ENCODE results near the gene DNMBP.

Gene DNMBP

GRCh38 chr10:99841746-99842145 lies 168.0 kb downstream of the DNMBP start:
- TF ChIP-seq REST (IDR thresholded peaks at IDR 0.05; ENCODE audit: low read depth) (no peak), EGR1 (IDR thresholded peaks at IDR 0.05) (no peak), MAX (IDR thresholded peaks at IDR 0.05) (no peak), ZBTB7A (IDR thresholded peaks at IDR 0.05; ENCODE audit: low read depth) (no peak), CEBPB (IDR thresholded peaks at IDR 0.05) (no peak), TAF1 (IDR thresholded peaks at IDR 0.05; ENCODE audit: low read depth) (no peak), NFIC (IDR thresholded peaks at IDR 0.05) (no peak), YY1 (IDR thresholded peaks at IDR 0.05; ENCODE audit: low read depth) (no peak), TCF12 (IDR thresholded peaks at IDR 0.05; ENCODE audit: low read depth) (no peak), EP300 (IDR thresholded peaks at IDR 0.05; ENCODE audit: borderline replicate concordance) (no peak), RAD21 (IDR thresholded peaks at IDR 0.05; ENCODE audit: low read depth) (no peak), CREB1 (IDR thresholded peaks at IDR 0.05; ENCODE audit: low read depth) (no peak), USF1 (IDR thresholded peaks at IDR 0.05) (no peak), TEAD4 (IDR thresholded peaks at IDR 0.05) (no peak), FOXM1 (IDR thresholded peaks at IDR 0.05; ENCODE audit: borderline replicate concordance, low read depth) (no peak)

- TF ChIP-seq CEBPB (IDR thresholded peaks at IDR 0.05), result no peak
- no peak for TF ChIP-seq YY1 (IDR thresholded peaks at IDR 0.05; ENCODE audit: low read depth)
- TF ChIP-seq TCF12 (IDR thresholded peaks at IDR 0.05; ENCODE audit: low read depth), result no peak
- TF ChIP-seq REST (IDR thresholded peaks at IDR 0.05; ENCODE audit: low read depth), result no peak
- no peak for TF ChIP-seq EP300 (IDR thresholded peaks at IDR 0.05; ENCODE audit: borderline replicate concordance)
- TF ChIP-seq MAX (IDR thresholded peaks at IDR 0.05), result no peak
- TF ChIP-seq EGR1 (IDR thresholded peaks at IDR 0.05), result no peak
- no peak for TF ChIP-seq CREB1 (IDR thresholded peaks at IDR 0.05; ENCODE audit: low read depth)
Observed at GRCh38 chr10:99836711-99837110, 173.0 kb downstream of the DNMBP start.

GRCh38 chr10:99835947-99836346 lies 173.8 kb downstream of the DNMBP start:
- TF ChIP-seq EP300 (IDR thresholded peaks at IDR 0.05; ENCODE audit: borderline replicate concordance), result no peak
- no peak for TF ChIP-seq RAD21 (IDR thresholded peaks at IDR 0.05; ENCODE audit: low read depth)
- TF ChIP-seq CREB1 (IDR thresholded peaks at IDR 0.05; ENCODE audit: low read depth), result no peak

- no peak for TF ChIP-seq NFIC (IDR thresholded peaks at IDR 0.05)
- no peak for TF ChIP-seq TAF1 (IDR thresholded peaks at IDR 0.05; ENCODE audit: low read depth)
- no peak for TF ChIP-seq MAX (IDR thresholded peaks at IDR 0.05)
- TF ChIP-seq YY1 (IDR thresholded peaks at IDR 0.05; ENCODE audit: low read depth), result no peak
- TF ChIP-seq USF1 (IDR thresholded peaks at IDR 0.05), result no peak
- TF ChIP-seq EGR1 (IDR thresholded peaks at IDR 0.05), result no peak
- TF ChIP-seq ZBTB7A (IDR thresholded peaks at IDR 0.05; ENCODE audit: low read depth), result no peak
- no peak for TF ChIP-seq EP300 (IDR thresholded peaks at IDR 0.05; ENCODE audit: borderline replicate concordance)
- no peak for TF ChIP-seq RAD21 (IDR thresholded peaks at IDR 0.05; ENCODE audit: low read depth)
- no peak for TF ChIP-seq TCF12 (IDR thresholded peaks at IDR 0.05; ENCODE audit: low read depth)
- TF ChIP-seq CREB1 (IDR thresholded peaks at IDR 0.05; ENCODE audit: low read depth), result no peak
- TF ChIP-seq FOXM1 (IDR thresholded peaks at IDR 0.05; ENCODE audit: borderline replicate concordance, low read depth), result no peak
- TF ChIP-seq CEBPB (IDR thresholded peaks at IDR 0.05), result no peak
- TF ChIP-seq REST (IDR thresholded peaks at IDR 0.05; ENCODE audit: low read depth), result no peak
- no peak for TF ChIP-seq TEAD4 (IDR thresholded peaks at IDR 0.05)
Observed at GRCh38 chr10:99834410-99834809, 175.3 kb downstream of the DNMBP start.

Measured in Ishikawa (cell line).